HEK293T (cell line): Measurements from ENCODE around the gene HOXD9.

Source experiments
- ARNT ChIP-seq: fragments of 450-650 bp; IDR thresholded peaks from 2 replicates; pipeline ENCODE4 v1.6.1; 2017; ENCODE audit warnings: mild to moderate bottlenecking
- CTBP1 ChIP-seq: fragments of 450-650 bp; IDR thresholded peaks from 2 replicates; pipeline ENCODE4 v1.6.1; 2016; ENCODE audit warnings: borderline replicate concordance
- FOXA1 ChIP-seq: fragments of 450-650 bp; IDR thresholded peaks from 2 replicates; pipeline ENCODE4 v1.6.1; 2016; ENCODE audit warnings: mild to moderate bottlenecking
- FOXK2 ChIP-seq: fragments of 450-650 bp; IDR thresholded peaks from 2 replicates; pipeline ENCODE4 v1.6.1; 2016; ENCODE audit warnings: mild to moderate bottlenecking
- FOXM1 ChIP-seq: fragments of 450-650 bp; IDR thresholded peaks from 2 replicates; pipeline ENCODE4 v1.6.1; 2017; ENCODE audit warnings: mild to moderate bottlenecking, borderline replicate concordance
- HDGF ChIP-seq: fragments of 450-650 bp; IDR thresholded peaks from 2 replicates; pipeline ENCODE4 v1.6.1; 2017; ENCODE audit warnings: antibody characterized with exemption, borderline replicate concordance
- L3MBTL2 ChIP-seq: fragments of 450-650 bp; conservative IDR thresholded peaks from 2 replicates; pipeline ENCODE4 v1.6.1; 2016; ENCODE audit warnings: mild to moderate bottlenecking
- LEF1 ChIP-seq: fragments of 450-650 bp; IDR thresholded peaks from 2 replicates; pipeline ENCODE4 v1.6.1; 2017; ENCODE audit warnings: mild to moderate bottlenecking, borderline replicate concordance
- NFRKB ChIP-seq: fragments of 450-650 bp; IDR thresholded peaks from 2 replicates; pipeline ENCODE4 v1.6.1; 2016; ENCODE audit warnings: mild to moderate bottlenecking, moderate library complexity
- SP1 ChIP-seq: fragments of 450-650 bp; IDR thresholded peaks from 2 replicates; pipeline ENCODE4 v1.6.1; 2017
- SUZ12 ChIP-seq: fragments of 450-650 bp; IDR thresholded peaks from 2 replicates; pipeline ENCODE4 v1.6.1; 2016; ENCODE audit warnings: mild to moderate bottlenecking
- TARDBP ChIP-seq: fragments of 450-650 bp; IDR thresholded peaks from 2 replicates; pipeline ENCODE4 v1.6.1; 2016
- ZNF384 ChIP-seq: fragments of 450-650 bp; IDR thresholded peaks from 2 replicates; pipeline ENCODE4 v1.6.1; 2016
- TF ChIP-seq, protein P1 (sequence below): fragments of 450-650 bp; IDR thresholded peaks from 2 replicates; pipeline ENCODE4 v1.6.1; 2016

DNA sequence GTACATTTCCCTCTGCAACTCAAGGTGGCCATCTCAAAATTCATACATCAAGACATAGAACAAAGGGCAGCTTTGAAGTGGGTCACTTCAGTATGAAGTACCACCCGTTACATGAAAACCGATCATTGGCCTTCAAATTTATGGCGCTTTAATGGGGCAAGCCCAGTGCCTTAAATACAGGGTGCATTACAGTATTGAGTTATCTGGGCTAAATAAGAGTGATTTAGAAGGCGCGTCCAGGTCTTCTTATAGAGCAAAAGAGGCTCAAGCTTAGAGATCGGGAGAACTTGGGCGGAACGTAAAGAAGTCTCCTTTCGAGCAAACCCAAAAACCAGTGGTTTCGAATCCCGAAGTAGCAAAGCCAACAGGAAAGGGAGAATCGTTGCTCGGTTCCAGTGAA, 41.7 kb downstream of the HOXD9 start:
- no peak for TF ChIP-seq SP1
- TF ChIP-seq CTBP1, result no peak
- TF ChIP-seq, protein P1, sequence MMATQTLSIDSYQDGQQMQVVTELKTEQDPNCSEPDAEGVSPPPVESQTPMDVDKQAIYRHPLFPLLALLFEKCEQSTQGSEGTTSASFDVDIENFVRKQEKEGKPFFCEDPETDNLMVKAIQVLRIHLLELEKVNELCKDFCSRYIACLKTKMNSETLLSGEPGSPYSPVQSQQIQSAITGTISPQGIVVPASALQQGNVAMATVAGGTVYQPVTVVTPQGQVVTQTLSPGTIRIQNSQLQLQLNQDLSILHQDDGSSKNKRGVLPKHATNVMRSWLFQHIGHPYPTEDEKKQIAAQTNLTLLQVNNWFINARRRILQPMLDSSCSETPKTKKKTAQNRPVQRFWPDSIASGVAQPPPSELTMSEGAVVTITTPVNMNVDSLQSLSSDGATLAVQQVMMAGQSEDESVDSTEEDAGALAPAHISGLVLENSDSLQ, result no peak
- no peak for TF ChIP-seq NFRKB
- TF ChIP-seq SUZ12, result no peak
- TF ChIP-seq HDGF, result no peak
- no peak for TF ChIP-seq FOXK2
- no peak for TF ChIP-seq ZNF384
- no peak for TF ChIP-seq L3MBTL2
- TF ChIP-seq ARNT, result no peak
- TF ChIP-seq FOXA1, result no peak
- TF ChIP-seq FOXM1, result no peak
- TF ChIP-seq TARDBP, result no peak
- no peak for TF ChIP-seq LEF1
